RWPE2 (cell line): ENCODE results near the gene TAF11L6.
"Not testable (repeated sequence)": the region's sequence is repeated elsewhere in the genome, so short reads cannot be mapped to it uniquely, and the experiment has no call there.

Experiments used
- ATAC-seq: fragments of 200-7000 bp; cut with Tn5 transposase; 3 replicates; pipeline ENCODE4 v1.9.1; 2021; ENCODE audit warnings: low read depth
- DNase-seq: peaks from one replicate; pipeline ENCODE4 v3.0.0-alpha.2; 2020; ENCODE audit warnings: low spot score
- H3K27ac ChIP-seq: fragments of 450-650 bp; 2 replicates; pipeline ENCODE4 v1.5.1; 2017; ENCODE audit warnings: mild to moderate bottlenecking; ENCODE audit not compliant: poor library complexity, severe bottlenecking
- H3K27me3 ChIP-seq: fragments of 250-450 bp; sonication (Bioruptor Pico); 2 replicates; pipeline ENCODE4 v1.5.1; 2021; ENCODE audit warnings: mild to moderate bottlenecking, moderate library complexity; ENCODE audit not compliant: insufficient read depth, poor library complexity, severe bottlenecking
- H3K36me3 ChIP-seq: fragments of 250-450 bp; sonication (Bioruptor Pico); 2 replicates; pipeline ENCODE4 v1.5.1; 2020; ENCODE audit warnings: low read depth, mild to moderate bottlenecking, moderate library complexity
- H3K4me1 ChIP-seq: fragments of 250-450 bp; sonication (Bioruptor Pico); 2 replicates; pipeline ENCODE4 v1.5.1; 2021; ENCODE audit warnings: mild to moderate bottlenecking, moderate library complexity; ENCODE audit not compliant: insufficient read depth, poor library complexity, severe bottlenecking
- H3K4me3 ChIP-seq: fragments of 250-450 bp; sonication (Bioruptor Pico); 2 replicates; pipeline ENCODE4 v1.5.1; 2021; ENCODE audit warnings: mild to moderate bottlenecking, moderate library complexity; ENCODE audit not compliant: severe bottlenecking
- H3K9me3 ChIP-seq: fragments of 250-450 bp; sonication (Bioruptor Pico); 2 replicates; pipeline ENCODE4 v1.5.1; 2021; ENCODE audit warnings: mild to moderate bottlenecking, moderate library complexity; ENCODE audit not compliant: severe bottlenecking
- TF ChIP-seq, protein P1 (sequence below): fragments of 450-650 bp; IDR thresholded peaks from one replicate; pipeline ENCODE4 v1.5.1; 2017; ENCODE audit warnings: mild to moderate bottlenecking, moderate library complexity; ENCODE audit not compliant: poor library complexity, severe bottlenecking

The TAF11L6 gene

DNA sequence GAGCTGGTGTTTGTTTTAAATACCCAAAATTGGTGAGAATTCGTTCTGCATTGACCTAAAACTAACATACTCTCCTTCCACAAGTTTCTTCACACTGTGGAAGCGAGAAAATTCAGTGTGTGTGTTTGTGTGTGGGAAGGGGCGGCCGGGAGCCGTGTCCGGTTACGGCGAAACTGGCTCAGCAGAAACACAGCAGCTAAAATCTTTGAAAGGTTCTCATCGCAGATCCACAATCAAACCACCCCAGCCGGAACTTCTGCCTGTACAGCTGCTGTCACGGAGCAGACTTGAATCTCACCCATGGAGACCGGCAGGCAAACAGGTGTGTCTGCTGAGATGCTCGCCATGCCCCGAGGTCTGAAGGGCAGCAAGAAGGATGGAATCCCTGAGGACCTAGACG, at the start of gene TAF11L6:
Gene TAF11L6 (plus strand): TSS at position 301 of the 400 bp plus-strand sequence.
- not testable (repeated sequence) for H3K27me3 ChIP-seq, ATAC-seq, H3K4me1 ChIP-seq, H3K36me3 ChIP-seq, DNase-seq, H3K27ac ChIP-seq, H3K4me3 ChIP-seq, H3K9me3 ChIP-seq

- no peak overlapping the region for H3K4me3 ChIP-seq
- no peaks in the 10 kb centered on the region for H3K27me3 ChIP-seq
- ATAC-seq: no peak
- no peaks in the 10 kb centered on the region for H3K4me1 ChIP-seq
- DNase-seq: no peak
- TF ChIP-seq, protein P1, sequence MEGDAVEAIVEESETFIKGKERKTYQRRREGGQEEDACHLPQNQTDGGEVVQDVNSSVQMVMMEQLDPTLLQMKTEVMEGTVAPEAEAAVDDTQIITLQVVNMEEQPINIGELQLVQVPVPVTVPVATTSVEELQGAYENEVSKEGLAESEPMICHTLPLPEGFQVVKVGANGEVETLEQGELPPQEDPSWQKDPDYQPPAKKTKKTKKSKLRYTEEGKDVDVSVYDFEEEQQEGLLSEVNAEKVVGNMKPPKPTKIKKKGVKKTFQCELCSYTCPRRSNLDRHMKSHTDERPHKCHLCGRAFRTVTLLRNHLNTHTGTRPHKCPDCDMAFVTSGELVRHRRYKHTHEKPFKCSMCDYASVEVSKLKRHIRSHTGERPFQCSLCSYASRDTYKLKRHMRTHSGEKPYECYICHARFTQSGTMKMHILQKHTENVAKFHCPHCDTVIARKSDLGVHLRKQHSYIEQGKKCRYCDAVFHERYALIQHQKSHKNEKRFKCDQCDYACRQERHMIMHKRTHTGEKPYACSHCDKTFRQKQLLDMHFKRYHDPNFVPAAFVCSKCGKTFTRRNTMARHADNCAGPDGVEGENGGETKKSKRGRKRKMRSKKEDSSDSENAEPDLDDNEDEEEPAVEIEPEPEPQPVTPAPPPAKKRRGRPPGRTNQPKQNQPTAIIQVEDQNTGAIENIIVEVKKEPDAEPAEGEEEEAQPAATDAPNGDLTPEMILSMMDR: no peak
- no peak overlapping the region for H3K27ac ChIP-seq
- H3K9me3 ChIP-seq: no peaks in the 10 kb centered on the region
- no peaks in the 10 kb centered on the region for H3K36me3 ChIP-seq
These were observed 47.1 kb upstream of the TAF11L6 start for GRCh38 chr5:17481378-17481777.

DNA sequence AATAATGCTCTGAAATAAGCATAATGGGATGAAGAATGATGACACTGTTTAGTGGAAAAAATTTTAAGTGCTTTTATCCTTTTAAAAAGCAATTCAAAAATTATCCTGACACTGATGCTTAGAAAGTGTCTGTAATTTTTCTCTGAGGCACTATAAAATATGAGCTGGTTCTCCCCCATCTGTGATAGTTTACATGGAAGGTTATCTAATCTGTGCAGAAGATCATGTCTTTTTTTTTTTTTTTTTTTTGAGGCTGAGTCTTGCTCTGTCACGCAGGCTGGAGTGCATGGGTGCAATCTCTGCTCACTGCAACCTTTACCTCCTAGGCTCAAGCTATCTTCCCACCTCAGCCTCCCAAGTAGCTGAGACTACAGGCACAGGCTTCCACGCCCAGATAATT, 45.7 kb upstream of the TAF11L6 start:
- H3K36me3 ChIP-seq: no peaks in the 10 kb centered on the region
- no peak overlapping the region for H3K4me3 ChIP-seq
- H3K27ac ChIP-seq: no peak overlapping the region
- no peaks in the 10 kb centered on the region for H3K27me3 ChIP-seq
- TF ChIP-seq, protein P1: no peak
- DNase-seq (no peak), ATAC-seq (no peak)
- H3K4me1 ChIP-seq: no peaks in the 10 kb centered on the region
- H3K9me3 ChIP-seq: no peaks in the 10 kb centered on the region

DNA sequence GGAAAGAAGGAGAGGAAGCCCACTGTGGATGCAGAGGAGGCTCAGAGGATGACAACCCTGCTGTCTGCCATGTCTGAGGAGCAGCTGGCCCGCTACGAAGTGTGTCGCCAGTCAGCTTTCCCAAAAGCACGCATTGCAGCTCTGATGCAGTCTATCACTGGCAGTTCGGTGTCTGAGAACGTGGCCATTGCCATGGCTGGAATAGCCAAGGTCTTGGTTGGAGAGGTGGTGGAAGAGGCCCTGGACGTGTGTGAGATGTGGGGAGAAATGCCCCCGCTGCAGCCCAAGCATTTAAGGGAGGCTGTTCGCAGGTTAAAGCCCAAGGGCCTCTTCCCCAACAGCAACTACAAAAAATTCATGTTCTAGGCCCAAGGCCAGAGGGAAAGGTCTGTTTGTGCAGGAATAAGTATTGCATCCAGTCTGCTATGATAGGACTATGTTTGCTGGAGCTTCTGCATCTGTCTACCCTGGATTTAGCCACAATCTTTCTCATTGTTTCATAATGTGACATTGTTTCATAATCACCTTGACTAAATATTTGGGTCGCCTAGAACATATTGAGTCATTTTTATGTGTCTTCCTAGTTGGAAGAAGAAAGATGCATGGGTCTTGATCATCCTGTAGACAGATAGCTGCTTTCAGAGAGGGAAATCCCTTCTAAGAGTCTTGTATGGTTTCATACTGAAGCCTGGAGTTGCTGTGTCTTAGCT, 41.9 kb upstream of the TAF11L6 start:
- H3K9me3 ChIP-seq, H3K4me3 ChIP-seq, ATAC-seq, H3K27me3 ChIP-seq, H3K27ac ChIP-seq, DNase-seq, H3K36me3 ChIP-seq, H3K4me1 ChIP-seq: not testable (repeated sequence)

GRCh38 chr5:17487174-17487512, 41.3 kb upstream of the TAF11L6 start:
- Histone ChIP-seq H3K4me3 (no peak overlapping the region), H3K36me3 (no peaks in the 10 kb centered on the region), H3K9me3 (no peaks in the 10 kb centered on the region), H3K27me3 (peaks cover 3% of the 10 kb centered on the region), H3K27ac (no peak overlapping the region), H3K4me1 (no peaks in the 10 kb centered on the region)
- TF ChIP-seq, protein P1: no peak
- ATAC-seq (no peak), DNase-seq (no peak)

DNA sequence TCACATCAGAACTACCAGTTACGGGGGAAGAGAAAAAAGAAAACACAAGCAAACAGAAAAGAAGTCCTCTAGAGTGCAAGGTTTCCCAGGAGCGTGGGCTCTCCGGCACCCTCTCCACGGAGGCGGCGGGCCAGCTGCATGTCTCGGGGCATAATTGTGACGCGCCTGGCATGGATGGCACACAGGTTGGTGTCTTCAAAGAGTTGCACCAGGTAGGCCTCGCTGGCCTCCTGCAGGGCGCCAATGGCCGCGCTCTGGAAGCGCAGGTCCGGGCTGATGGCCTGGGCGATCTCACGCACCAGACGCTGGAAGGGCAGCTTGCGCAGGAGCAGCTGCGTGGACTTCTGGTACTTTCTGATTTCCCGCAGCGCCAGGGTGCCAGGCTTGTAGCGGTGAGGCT, 37.2 kb upstream of the TAF11L6 start:
- not testable (repeated sequence) for H3K27me3 ChIP-seq, DNase-seq, H3K4me1 ChIP-seq, H3K36me3 ChIP-seq, H3K9me3 ChIP-seq, ATAC-seq, H3K27ac ChIP-seq, H3K4me3 ChIP-seq
